Neural cell (in vitro differentiated cells): ENCODE measurements around the gene SLC8A1. TPM values are rescaled to one million over a fixed set of nuclear protein-coding genes. Genes with fewer than 3 reads are reported as not detected.

ENCODE experiments used
- H2AFZ ChIP-seq: fragments of 200-600, 300-800 bp; sonication (generic), shearing (Covaris generic); 2 replicates; pipeline ENCODE4 v1.6.0; 2014; ENCODE audit warnings: low read depth, mild to moderate bottlenecking, antibody characterized with exemption, low read length, moderate library complexity
- H3F3A ChIP-seq: fragments of 200-600 bp; shearing (Covaris generic); 2 replicates; pipeline ENCODE4 v1.6.1; 2016; ENCODE audit warnings: mild to moderate bottlenecking, moderate library complexity, mixed read lengths, antibody characterized with exemption, low read length; ENCODE audit not compliant: insufficient read depth, poor library complexity, severe bottlenecking
- H3K27ac ChIP-seq: fragments of 200-600, 300-800 bp; sonication (generic), shearing (Covaris generic); 2 replicates; pipeline ENCODE4 v1.5.1; 2014; ENCODE audit warnings: mild to moderate bottlenecking, low read length, moderate library complexity
- H3K27me3 ChIP-seq: fragments of 300-800, 200-600 bp; sonication (generic), shearing (Covaris generic); 2 replicates; pipeline ENCODE4 v1.6.0; 2014; ENCODE audit warnings: mild to moderate bottlenecking, low read depth, low read length, moderate library complexity; ENCODE audit not compliant: insufficient read depth
- H3K36me3 ChIP-seq: fragments of 300-800, 200-600 bp; sonication (generic), shearing (Covaris generic); 2 replicates; pipeline ENCODE4 v1.5.1; 2014; ENCODE audit warnings: mild to moderate bottlenecking, antibody characterized with exemption, low read length, moderate library complexity; ENCODE audit not compliant: insufficient read depth
- H3K4me2 ChIP-seq: fragments of 300-800, 200-600 bp; sonication (generic), shearing (Covaris generic); 2 replicates; pipeline ENCODE4 v1.6.0; 2014; ENCODE audit warnings: mild to moderate bottlenecking, low read length
- H3K4me3 ChIP-seq: fragments of 300-800, 200-600 bp; sonication (generic), shearing (Covaris generic); 2 replicates; pipeline ENCODE4 v1.5.1; 2014; ENCODE audit warnings: mild to moderate bottlenecking, low read length, moderate library complexity
- H3K79me2 ChIP-seq: fragments of 200-600 bp; shearing (Covaris generic); replicated peaks from 2 replicates; pipeline ENCODE4 v1.6.0; 2014; ENCODE audit warnings: mild to moderate bottlenecking, low read length, moderate library complexity; ENCODE audit not compliant: insufficient read depth
- H3K9ac ChIP-seq: fragments of 300-800, 200-600 bp; sonication (generic), shearing (Covaris generic); 2 replicates; pipeline ENCODE4 v1.6.1; 2016; ENCODE audit warnings: mild to moderate bottlenecking, low read length, mixed read lengths
- H3K9me2 ChIP-seq: fragments of 200-600 bp; shearing (Covaris generic); 2 replicates; pipeline ENCODE4 v1.6.1; 2016; ENCODE audit warnings: mild to moderate bottlenecking, low read length, mixed read lengths; ENCODE audit not compliant: insufficient read depth
- H3K9me3 ChIP-seq: fragments of 200-600, 300-800 bp; sonication (generic), shearing (Covaris generic); 2 replicates; pipeline ENCODE4 v1.6.1; 2016; ENCODE audit warnings: mild to moderate bottlenecking, mixed run types, low read length, moderate library complexity, mixed read lengths
- H4K20me1 ChIP-seq: fragments of 200-600 bp; shearing (Covaris generic); 2 replicates; pipeline ENCODE4 v1.6.1; 2016; ENCODE audit warnings: mild to moderate bottlenecking, mixed run types; ENCODE audit not compliant: insufficient read depth
- CTCF ChIP-seq: fragments of 450-650 bp; IDR thresholded peaks from 2 replicates; pipeline ENCODE4 v1.5.1; 2014; ENCODE audit warnings: antibody characterized with exemption, mild to moderate bottlenecking, moderate library complexity; ENCODE audit not compliant: poor library complexity, severe bottlenecking
- EP300 ChIP-seq: fragments of 450-650 bp; conservative IDR thresholded peaks from 2 replicates; pipeline ENCODE4 v1.6.1; 2014; ENCODE audit warnings: antibody characterized with exemption, mild to moderate bottlenecking, moderate library complexity; ENCODE audit not compliant: poor library complexity, severe bottlenecking
- EZH2 ChIP-seq: fragments of 200-600, 300-800 bp; shearing (Covaris generic), sonication (generic); IDR thresholded peaks from 2 replicates; pipeline ENCODE4 v1.6.1; 2014; ENCODE audit warnings: antibody characterized with exemption, low read length, borderline replicate concordance, mild to moderate bottlenecking; ENCODE audit not compliant: insufficient read depth, poor library complexity, severe bottlenecking
- MXI1 ChIP-seq: fragments of 450-650 bp; conservative IDR thresholded peaks from 2 replicates; pipeline ENCODE4 v1.6.1; 2014; ENCODE audit warnings: antibody characterized with exemption, mild to moderate bottlenecking; ENCODE audit not compliant: poor library complexity, severe bottlenecking
- POLR2AphosphoS5 ChIP-seq: IDR thresholded peaks from 2 replicates; pipeline ENCODE4 v1.6.1; 2012
- RAD21 ChIP-seq: fragments of 450-650 bp; conservative IDR thresholded peaks from 2 replicates; pipeline ENCODE4 v1.6.1; 2014; ENCODE audit warnings: antibody characterized with exemption, mild to moderate bottlenecking, moderate library complexity
- REST ChIP-seq: IDR thresholded peaks from 2 replicates; pipeline ENCODE4 v1.6.1; 2012; ENCODE audit warnings: borderline replicate concordance
- SMC3 ChIP-seq: fragments of 450-650 bp; conservative IDR thresholded peaks from 2 replicates; pipeline ENCODE4 v1.6.1; 2014; ENCODE audit warnings: antibody characterized with exemption, mild to moderate bottlenecking, moderate library complexity; ENCODE audit not compliant: poor library complexity
- TAF1 ChIP-seq: IDR thresholded peaks from 2 replicates; pipeline ENCODE4 v1.6.1; 2012; ENCODE audit warnings: low read depth
- polyA plus RNA-seq: library from polyadenylated mRNA; depleted of rRNA; stranded (reverse); fragments of >200 nt; gene quantifications from 2 replicates; pipeline ENCODE4 v1.2.3, GENCODE V29; 2014

Gene SLC8A1
- polyA plus RNA-seq, 1 donor from 2014 or later = 18.7 TPM

GRCh38 chr2:40348038-40348437 lies 103.9 kb downstream of the SLC8A1 start:
- H3K27me3 ChIP-seq = no peaks in the 10 kb centered on the region
- no peak overlapping the region for H3K4me2 ChIP-seq
- H2AFZ ChIP-seq = no peak overlapping the region
- H3K27ac ChIP-seq = no peak overlapping the region
- H3K9ac ChIP-seq = no peak overlapping the region
- TF ChIP-seq SMC3 = no peak
- no peak for TF ChIP-seq EZH2
- no peak for TF ChIP-seq EP300
- TF ChIP-seq TAF1 = no peak
- no peak for TF ChIP-seq POLR2AphosphoS5
- no peak for TF ChIP-seq MXI1
- TF ChIP-seq RAD21 = no peak
- no peak for TF ChIP-seq REST
- TF ChIP-seq CTCF = no peak
- no peaks in the 10 kb centered on the region for H3K9me3 ChIP-seq
- H3K79me2 ChIP-seq = no peaks in the 10 kb centered on the region
- no peaks in the 10 kb centered on the region for H3K36me3 ChIP-seq
- H4K20me1 ChIP-seq = no peaks in the 10 kb centered on the region
- H3K4me3 ChIP-seq = no peak overlapping the region
- no peaks in the 10 kb centered on the region for H3K9me2 ChIP-seq
- H3F3A ChIP-seq = peaks cover 4% of the 10 kb centered on the region

GRCh38 chr2:40346535-40347354 lies 105.1 kb downstream of the SLC8A1 start:
- no peak overlapping the region for H2AFZ ChIP-seq
- no peaks in the 10 kb centered on the region for H3K79me2 ChIP-seq
- H3K4me3 ChIP-seq = no peak overlapping the region
- no peak for TF ChIP-seq MXI1
- no peak for TF ChIP-seq TAF1
- TF ChIP-seq CTCF = no peak
- no peak for TF ChIP-seq RAD21
- no peak for TF ChIP-seq EP300
- TF ChIP-seq POLR2AphosphoS5 = no peak
- TF ChIP-seq REST = no peak
- no peak for TF ChIP-seq SMC3
- TF ChIP-seq EZH2 = no peak
- H3K27ac ChIP-seq = no peak overlapping the region
- no peaks in the 10 kb centered on the region for H3K9me2 ChIP-seq
- H3K9me3 ChIP-seq = no peaks in the 10 kb centered on the region
- no peaks in the 10 kb centered on the region for H3K36me3 ChIP-seq
- no peak overlapping the region for H3K9ac ChIP-seq
- peaks cover 4% of the 10 kb centered on the region for H3F3A ChIP-seq
- H3K27me3 ChIP-seq = no peaks in the 10 kb centered on the region
- no peaks in the 10 kb centered on the region for H4K20me1 ChIP-seq
- no peak overlapping the region for H3K4me2 ChIP-seq
